GM18909 (cell line): ENCODE data around the gene CCDC63.

Experiments
- ATAC-seq: cut with Tn5 transposase; IDR thresholded peaks from one replicate; pipeline ENCODE4 v1.9.1; 2021; ENCODE audit warnings: mild to moderate bottlenecking; ENCODE audit not compliant: unreplicated experiment, poor library complexity

Gene CCDC63

GRCh38 chr12:110846615-110847566, at the start of gene CCDC63:
Gene CCDC63 (plus strand): TSS chr12:110846987. CDS start chr12:110852955, 5,968 bp downstream.
- ATAC-seq = no peak

GRCh38 chr12:110798461-110798860, 48.3 kb upstream of the CCDC63 start:
- ATAC-seq = no peak

GRCh38 chr12:110802489-110802888, 44.3 kb upstream of the CCDC63 start:
- no peak for ATAC-seq

GRCh38 chr12:110804406-110804805, 42.4 kb upstream of the CCDC63 start:
- ATAC-seq = no peak

GRCh38 chr12:110807640-110808039, 39.1 kb upstream of the CCDC63 start:
- ATAC-seq = no peak

- no peak for ATAC-seq
Measured at GRCh38 chr12:110809149-110809548, 37.6 kb upstream of the CCDC63 start.

- no peak for ATAC-seq
Measured at GRCh38 chr12:110811972-110812371, 34.8 kb upstream of the CCDC63 start.

- ATAC-seq = no peak
Measured at GRCh38 chr12:110813285-110813684, 33.5 kb upstream of the CCDC63 start.

- no peak for ATAC-seq
Measured at GRCh38 chr12:110813756-110814155, 33.0 kb upstream of the CCDC63 start.

GRCh38 chr12:110816248-110816647, 30.5 kb upstream of the CCDC63 start:
- no peak for ATAC-seq

- ATAC-seq = no peak
Measured at GRCh38 chr12:110816779-110817178, 30.0 kb upstream of the CCDC63 start.

- ATAC-seq = no peak
Measured at GRCh38 chr12:110818511-110818910, 28.3 kb upstream of the CCDC63 start.

GRCh38 chr12:110819150-110819549, 27.6 kb upstream of the CCDC63 start:
- no peak for ATAC-seq

- ATAC-seq = no peak
Measured at GRCh38 chr12:110819646-110820045, 27.1 kb upstream of the CCDC63 start.

- ATAC-seq = no peak
Measured at GRCh38 chr12:110821917-110822316, 24.9 kb upstream of the CCDC63 start.

GRCh38 chr12:110822821-110823415, 23.9 kb upstream of the CCDC63 start:
- no peak for ATAC-seq

GRCh38 chr12:110824342-110824741, 22.4 kb upstream of the CCDC63 start:
- ATAC-seq = no peak

GRCh38 chr12:110825530-110825929, 21.3 kb upstream of the CCDC63 start:
- no peak for ATAC-seq

- ATAC-seq = peak; percentile 78
Measured at GRCh38 chr12:110826592-110827200, 20.1 kb upstream of the CCDC63 start.

- ATAC-seq = no peak
Measured at GRCh38 chr12:110829308-110829707, 17.5 kb upstream of the CCDC63 start.

- ATAC-seq = no peak
Measured at GRCh38 chr12:110836291-110836690, 10.5 kb upstream of the CCDC63 start.
